HG03175 (cell line): Measurements from ENCODE around the gene CCZ1B.
"Not testable (repeated sequence)": the region's sequence is repeated elsewhere in the genome, so short reads cannot be mapped to it uniquely, and the experiment has no call there.

Experiments used
- ATAC-seq: cut with Tn5 transposase; IDR thresholded peaks from one replicate; pipeline ENCODE4 v1.9.1; 2021; ENCODE audit warnings: mild to moderate bottlenecking, moderate library complexity; ENCODE audit not compliant: unreplicated experiment

Gene CCZ1B

DNA sequence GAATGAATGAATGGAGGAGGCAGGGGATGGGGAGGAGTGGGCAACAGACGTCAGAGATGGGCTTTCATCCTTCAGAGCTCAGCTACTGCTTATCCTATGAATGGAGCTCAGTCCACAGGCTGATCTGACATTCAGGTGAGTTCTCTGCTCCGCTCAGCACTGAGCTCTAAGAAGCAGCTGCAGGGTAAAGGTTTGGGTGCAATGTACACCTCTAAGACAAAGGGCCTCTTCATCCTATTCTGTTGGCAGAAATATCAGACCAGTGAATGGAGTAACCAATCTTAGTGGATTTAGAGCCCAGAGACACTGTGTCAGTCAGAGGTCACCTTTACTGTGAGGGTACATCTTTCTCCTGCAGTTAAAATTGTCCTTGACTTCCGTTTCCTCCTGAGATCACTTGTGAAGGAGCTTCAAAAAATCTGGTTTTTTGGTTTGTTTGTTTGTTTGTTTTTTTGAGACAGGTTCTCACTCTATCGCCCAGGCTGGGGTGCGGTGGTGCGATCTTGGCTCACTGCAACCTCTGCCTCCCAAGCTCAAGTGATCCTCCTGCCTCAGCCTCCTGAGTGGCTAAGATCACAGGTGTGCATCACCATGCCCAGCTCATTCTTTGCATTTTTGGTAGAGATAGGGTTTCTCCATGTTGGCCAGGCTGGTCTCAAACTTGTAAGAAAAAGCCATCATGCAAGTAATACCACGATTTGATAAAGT is 5.1 kb upstream of the CCZ1B start:
- ATAC-seq = no peak

DNA sequence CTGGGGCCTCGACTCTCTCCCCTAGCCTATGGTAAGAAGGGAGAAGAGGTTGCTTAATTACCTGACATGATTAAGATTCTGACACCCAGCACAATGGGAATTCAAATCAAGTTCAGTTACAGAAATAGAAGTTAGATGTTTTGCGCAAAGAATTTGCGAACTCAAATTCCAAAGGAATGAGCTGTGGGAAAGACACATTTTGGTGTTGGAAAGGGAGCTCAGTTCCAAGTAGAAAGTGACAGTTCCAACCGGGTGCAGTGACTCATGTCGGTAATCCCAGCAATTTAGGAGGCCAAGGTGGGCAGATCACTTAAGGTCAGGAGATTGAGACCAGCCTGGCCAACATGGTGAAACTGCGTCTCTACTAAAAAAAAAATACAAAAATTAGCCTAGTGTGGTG is 4.0 kb upstream of the CCZ1B start:
- not testable (repeated sequence) for ATAC-seq

DNA sequence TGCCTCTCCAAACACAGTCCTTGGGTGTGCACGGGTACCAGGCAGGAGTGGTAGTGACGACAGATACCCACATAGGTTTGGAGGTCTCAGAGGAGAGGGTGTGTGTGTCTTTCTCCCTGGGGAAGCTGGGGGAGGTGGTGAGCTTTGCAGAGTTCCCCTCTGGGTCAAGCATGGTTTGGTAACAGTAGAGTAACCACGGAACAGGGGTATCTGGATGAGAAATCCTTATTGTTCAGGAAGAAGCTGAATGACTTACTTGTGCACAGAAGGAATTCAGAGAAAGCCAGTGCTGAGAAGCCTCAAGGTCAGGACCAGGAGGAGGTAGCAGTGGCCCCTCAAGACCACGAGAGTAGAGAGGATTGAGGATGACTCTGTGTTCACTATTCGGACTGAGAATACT is 3.5 kb upstream of the CCZ1B start:
- not testable (repeated sequence) for ATAC-seq

DNA sequence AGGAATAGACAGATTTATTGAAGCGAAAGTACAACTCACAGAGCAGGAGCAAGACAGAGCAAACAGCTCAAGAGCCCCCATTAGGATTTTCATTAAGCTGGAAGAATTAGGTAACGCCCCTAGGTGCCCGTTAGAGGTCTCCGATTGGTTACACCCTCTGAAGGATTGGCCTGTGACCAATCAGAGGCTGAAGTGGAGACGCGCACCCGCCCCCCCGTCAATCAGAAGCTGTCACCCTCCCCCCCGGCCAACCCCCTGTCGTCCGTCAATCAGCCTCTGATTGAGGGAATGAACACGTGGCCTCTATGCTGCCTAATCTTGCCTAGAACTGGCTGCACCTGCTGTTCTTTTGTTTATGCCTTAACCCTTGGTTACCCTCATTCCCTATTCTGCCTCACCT is 1.1 kb upstream of the CCZ1B start:
- ATAC-seq = not testable (repeated sequence)

DNA sequence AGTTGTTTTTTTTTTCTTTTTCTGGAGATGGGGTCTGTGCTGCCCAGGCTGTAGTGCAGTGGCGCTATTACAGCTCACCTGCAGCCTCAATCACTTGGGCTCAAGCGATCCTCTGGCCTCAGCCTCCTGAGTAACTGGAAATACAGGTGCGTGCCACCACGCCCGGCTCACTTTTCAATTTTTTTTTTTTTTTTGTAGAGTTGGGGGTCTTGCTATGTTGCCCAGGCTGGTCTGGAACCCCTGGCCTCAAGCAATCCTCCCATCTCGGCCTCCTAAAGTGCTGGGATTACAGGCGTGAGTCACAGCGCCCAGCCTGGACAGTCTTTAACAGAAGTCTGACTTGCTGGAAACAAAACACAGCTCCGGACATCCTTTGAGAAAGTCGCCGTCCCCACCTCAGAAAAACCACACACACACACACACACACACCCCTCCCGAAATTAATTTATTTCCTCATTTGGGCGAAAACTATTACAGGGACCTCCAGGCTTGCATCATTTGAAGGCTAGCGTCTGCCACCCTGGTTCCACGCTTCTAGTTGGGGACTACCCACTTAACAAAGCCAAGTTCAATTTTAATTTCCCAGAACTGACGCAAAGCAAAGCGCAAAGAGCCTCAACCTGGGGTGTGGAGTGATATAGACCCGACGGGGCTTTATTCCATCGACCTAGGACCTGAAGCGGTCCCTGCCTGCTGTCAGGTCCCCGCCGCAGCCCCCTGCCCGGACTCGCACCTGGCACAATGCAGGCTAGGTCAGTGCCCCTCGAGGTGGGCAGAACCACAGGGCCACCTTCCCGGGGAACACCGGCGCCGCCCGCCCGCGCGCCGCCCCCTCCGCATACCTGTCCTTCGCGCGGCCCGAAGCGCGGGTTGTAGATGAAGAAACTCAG is 594 bp downstream of the CCZ1B start:
- ATAC-seq = peak; percentile 53

DNA sequence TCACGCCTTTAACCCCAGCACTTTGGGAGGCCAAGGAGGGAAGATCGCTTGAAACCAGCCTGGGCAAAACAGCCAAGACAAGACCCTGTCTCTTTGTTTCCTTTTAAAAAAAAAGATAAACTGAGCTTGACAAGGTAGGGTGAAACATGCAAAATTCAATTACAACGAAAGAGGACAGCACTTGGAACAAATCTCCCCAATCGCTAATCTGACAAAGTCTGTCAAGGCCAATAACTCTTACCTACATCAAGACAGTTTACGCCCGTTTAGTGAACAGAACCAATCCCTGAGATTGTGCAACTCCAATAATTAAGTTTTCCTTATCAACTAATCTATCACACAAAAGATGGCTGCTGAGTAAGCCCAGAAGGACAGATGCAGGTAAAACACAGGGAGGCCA is 4.5 kb downstream of the CCZ1B start:
- ATAC-seq = not testable (repeated sequence)

DNA sequence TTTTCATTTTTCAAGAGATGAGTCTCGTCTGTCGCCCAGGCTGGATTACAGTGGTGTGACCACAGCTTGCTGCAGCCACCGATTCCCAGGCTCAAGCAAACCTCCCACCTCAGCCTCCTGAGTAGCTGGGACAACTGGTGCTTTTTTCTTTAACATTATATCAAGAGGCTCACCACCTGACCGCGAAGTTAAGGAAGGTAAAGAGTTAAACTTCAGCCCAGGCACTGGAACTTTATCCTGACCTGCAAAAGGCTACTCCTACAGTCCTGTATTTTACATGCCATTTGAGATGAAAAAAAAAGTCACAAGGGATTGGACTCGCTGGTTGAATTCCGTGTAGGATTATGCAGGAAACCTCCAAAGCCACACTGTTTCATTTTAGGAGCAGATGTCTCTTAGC is 10.6 kb downstream of the CCZ1B start:
- ATAC-seq = not testable (repeated sequence)

DNA sequence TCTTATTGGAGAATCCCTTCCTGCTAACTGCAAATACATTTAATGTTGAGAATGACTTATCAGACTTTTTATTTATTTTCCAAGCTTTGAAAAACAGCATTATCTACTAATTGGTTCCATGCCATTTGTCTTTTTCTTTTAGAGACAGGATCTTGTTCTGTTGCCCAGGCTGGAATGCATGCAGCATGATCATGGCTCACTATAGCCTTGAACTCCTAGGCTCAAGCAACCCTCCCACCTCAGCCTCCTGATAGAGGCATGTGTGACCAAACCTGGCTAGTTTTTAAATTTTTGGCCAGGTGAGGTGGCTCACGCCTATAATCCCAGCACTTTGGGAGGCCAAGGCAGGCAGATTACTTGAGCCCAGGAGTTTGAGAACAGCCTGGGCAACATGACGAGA is 13.1 kb downstream of the CCZ1B start:
- not testable (repeated sequence) for ATAC-seq

DNA sequence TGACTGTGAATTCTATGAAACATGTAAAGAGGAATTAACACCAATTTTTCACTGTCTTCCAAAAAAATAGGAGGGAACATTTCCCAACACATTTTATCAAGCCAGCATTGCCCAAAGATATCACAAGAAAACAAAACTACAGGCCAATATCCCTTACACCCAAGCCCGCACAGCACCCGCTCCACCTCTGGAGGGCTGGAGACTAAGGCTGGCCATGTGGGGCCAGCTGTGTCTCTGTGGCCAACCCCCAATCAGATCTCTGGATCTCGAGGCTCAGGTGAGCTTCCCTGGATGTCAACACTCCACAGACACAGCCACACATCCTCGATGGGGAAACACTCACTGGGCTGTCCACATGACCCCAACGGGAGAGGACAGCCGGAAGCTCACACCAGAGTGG is 18.1 kb downstream of the CCZ1B start:
- not testable (repeated sequence) for ATAC-seq

DNA sequence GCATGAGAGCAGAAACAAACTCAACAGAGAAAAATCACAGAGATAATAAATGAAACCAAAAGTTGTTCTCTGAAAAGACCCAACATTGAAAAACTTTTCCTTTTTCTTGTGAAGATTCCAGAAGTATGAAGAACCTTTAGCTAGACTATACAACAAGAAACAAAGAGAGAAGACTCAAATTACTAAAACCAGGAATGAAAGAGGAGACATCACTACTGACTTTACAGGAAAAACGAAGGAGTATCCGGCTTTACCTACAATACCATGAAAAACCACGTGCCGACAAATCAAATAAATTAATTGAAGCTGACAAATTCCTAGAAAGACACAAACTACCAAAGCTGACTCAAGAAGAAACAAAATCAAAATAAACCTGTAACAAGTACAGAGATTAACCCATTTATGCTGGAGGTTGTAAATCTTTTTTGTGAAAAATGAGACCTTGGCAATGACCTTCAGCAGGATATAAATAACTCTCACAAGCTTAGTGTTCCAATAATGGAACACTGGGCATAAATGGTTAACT is 18.6 kb downstream of the CCZ1B start:
- ATAC-seq = not testable (repeated sequence)

DNA sequence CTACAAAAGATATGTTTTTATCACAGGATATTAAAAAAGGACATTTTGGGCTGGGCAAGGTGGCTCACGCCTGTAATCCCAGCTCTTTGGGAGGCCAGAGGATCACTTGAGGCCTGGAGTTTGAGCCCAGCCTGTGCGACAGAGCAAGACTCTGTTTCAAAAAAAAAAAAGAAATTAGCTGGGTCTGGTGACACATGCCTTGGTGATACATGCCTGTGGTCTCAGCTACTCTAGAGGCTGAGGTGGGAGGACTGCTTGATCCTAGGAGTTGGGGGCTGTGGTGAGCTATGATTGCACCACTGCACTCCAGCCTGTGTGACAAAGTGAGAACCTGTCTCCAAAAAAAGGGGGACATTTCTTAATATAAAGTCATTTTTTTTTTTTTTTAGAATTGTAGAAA is 25.7 kb downstream of the CCZ1B start:
- ATAC-seq = not testable (repeated sequence)

DNA sequence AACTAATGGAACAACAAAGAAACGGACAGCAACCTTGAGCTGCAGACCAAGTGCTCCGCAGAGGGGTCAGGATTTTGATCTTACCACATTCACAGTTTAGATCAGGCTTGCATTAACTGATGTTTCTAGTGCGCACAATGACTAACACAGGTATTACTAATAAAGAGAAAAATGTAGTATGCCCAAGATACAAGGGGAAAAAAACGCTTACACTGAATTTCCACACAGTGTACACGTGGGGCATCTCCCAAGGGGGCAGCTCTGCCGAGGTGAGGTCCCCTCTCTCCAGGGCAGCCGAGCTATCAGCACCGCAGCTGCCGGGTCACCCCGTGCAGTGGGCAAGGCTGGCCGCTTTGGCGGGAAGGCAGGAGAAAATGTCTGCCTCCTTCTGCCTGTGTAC is 26.2 kb downstream of the CCZ1B start:
- not testable (repeated sequence) for ATAC-seq

DNA sequence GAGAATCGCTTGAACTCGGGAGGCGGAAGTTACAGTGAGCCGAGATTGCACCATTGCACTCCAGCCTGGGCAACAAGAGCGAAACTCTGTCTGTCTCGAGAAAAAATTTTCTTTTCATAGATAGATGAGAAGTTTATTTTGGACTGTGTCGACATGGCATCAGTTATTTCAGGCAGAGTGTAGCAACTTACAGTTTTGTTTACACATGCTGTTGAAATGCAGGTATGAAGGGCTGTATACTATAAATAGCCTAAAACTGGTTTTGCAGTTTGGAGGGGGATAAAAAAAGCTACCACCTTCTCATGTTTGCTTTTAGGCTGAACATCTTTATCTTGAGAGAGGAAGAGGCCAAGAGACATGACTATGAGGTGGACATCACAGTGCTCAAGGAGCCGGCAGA is 28.0 kb downstream of the CCZ1B start:
- ATAC-seq = not testable (repeated sequence)

DNA sequence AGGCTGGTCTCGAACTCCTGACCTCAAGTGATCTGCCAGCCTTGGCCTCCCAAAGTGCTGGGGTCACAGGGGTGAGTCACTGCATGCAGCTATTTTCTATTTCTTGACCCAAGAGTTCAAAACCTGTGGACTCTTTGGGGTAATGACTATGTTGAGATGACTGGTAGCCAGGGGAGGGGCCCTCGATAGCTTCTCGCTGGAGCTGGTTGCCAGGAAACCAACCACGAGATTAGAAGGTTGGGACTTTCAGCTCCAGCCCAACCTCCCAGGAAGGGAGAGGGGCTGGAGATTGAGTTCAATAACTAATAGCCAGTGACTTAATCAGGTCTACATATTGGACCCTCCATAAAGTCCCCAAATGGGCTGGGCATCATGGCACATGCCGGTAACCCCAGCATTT is 28.9 kb downstream of the CCZ1B start:
- ATAC-seq = not testable (repeated sequence)

DNA sequence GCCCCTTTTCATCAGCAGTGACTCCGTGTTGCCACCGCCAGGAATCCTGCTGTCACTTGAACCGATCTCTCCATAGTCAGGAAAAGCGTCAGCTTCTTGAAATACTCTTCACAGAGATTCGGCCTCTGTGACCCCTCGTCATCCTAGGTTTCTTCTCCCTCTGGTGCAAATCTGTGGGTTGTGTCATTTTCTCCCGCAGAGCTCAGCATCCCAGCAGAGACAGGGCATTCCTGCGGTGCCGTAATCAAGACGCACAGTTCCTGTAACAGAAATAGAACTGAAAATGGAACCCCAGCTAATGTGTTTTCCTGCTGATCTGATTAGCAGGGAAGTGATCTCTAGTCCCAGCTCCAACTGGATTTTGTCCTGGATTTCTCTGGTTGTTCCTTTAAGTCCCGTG is 31.8 kb downstream of the CCZ1B start:
- not testable (repeated sequence) for ATAC-seq

DNA sequence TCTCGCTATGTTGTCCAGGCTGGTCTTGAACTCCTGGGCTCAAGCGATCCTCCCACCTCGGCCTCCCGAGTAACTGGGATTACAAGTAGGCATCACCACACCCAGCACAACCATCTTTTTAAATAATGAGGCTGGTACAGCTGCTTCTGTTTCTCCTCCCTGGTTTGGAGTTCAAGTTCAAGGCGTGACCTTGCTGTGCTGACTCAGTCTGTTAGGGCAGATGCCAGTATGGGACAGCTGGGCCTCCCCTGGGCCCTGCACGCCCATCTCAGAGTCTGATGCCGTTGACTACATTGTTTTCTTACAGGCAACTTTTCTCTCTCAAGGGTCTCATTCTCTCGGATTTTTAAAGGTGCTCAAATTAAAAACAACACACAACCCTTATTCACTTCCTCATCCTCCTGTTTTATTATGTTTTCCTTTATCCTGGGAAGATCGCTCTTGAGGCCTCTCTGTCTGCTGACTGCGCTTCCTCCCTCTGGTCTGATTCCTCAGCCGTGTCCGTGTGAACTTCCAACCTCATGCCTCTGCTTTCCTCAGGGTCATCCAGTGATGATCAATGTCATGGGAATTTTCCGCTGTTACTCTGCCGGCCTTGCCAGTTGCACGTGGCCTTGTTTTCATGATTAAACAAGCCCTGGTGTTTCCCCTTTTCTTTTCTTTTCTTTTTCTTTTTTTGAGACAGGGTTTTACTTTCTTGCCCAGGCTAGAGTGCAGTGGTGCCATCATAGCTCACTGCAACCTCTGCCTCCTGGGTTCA is 33.8 kb downstream of the CCZ1B start:
- ATAC-seq = not testable (repeated sequence)

DNA sequence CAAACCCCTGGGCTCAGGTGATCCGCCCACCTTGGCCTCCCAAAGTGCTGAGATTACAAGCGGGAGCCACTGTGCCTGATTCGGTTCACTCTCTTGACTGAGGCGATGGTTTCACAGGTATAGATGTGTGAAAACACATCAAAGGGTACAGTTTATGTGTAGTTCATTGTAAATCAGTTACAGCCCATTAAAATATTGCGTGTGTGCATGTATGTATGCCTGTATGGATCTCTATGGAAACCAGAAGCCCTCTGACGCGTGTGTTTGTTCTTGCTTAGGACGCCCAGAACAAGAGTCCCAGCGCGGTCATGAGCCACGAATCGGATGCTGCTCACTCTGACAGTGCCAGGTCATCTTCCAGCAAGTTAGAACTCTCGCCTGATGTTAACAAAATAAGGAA is 36.7 kb downstream of the CCZ1B start:
- ATAC-seq = not testable (repeated sequence)

DNA sequence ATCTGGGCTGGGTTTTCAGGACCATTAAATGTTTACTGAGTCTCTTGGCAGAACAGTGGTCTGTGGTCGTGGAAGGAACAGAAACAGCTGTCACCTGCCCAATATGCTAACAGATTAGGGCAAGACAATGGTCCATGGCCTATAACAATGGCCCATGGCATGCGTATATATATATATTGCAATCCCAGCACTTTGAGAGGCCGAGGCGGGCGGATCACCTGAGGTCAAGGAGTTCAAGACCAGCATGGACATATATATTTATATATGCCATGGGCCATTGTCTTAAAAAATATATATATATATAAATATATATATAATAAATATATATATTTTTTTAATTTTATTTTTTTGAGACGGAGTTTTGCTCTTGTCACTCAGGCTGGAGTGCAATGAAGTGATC is 44.5 kb downstream of the CCZ1B start:
- ATAC-seq = not testable (repeated sequence)

DNA sequence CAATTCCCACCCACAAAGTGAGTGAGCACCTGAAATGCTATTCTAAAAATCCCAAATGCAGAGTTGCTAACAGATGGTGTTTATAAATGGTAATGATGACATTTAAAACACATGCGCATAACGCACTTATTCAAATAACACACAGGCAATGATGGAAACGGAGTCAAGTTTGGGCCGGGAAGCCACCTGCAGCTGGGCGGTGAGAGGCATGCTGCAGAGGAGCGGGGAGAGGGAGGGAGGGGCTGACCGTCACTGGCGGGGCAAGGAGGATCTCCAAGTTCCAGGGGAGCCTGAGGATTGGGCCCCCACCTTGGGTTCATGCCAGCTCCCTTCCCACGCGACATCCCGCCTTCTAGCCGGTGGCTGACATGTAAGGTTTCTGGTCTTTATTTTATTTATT is 64.9 kb downstream of the CCZ1B start:
- ATAC-seq = not testable (repeated sequence)

DNA sequence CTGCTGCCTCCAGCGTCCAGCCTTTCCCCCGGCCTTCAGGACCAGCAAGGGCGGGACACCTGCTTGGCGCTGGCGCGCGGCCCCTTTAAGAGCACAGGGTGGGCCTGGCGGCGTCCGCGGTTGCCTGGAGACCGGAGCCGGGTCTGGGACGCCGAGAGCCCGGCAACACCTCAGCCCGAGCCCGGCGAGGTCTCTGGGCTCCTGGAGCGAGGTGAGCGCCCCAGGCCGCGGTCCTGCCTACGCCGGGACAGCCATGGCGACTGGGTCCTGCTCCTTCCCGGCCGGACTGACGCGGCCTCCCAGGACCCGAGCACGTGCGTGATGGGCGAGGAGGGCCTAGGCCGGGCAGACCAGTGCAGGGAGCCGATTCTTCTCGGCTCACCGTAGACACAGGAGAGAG is 72.1 kb downstream of the CCZ1B start, which contains the start of gene RSPH10B2:
Gene RSPH10B2 (plus strand): TSS at position 140 of the 400 bp plus-strand sequence. CDS start 3,575 bp downstream, outside the sequence.
- not testable (repeated sequence) for ATAC-seq

DNA sequence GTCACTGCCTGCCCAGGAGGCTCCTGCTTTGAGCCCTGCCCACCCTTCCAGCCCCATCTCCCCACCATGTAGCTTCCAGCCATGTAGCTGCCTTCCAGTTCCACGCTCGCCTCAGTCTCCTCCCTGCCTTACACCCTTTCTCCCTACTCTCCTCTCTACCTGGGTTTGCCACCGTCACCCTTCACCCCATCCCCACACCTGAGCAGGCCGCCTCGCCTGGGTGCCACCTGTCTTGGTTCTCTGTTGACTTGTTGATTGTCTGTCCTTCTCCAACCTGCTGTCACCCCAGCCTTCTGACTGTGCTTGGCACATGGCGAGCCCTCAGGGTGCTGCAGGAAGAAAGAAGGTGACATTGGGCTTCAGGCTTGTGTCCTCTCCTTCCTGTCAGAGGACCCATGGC is 75.9 kb downstream of the CCZ1B start:
- ATAC-seq = not testable (repeated sequence)
